ENCODE measurements around the gene ITGAL.
"Not testable (repeated sequence)": the region's sequence is repeated elsewhere in the genome, so short reads cannot be mapped to it uniquely, and the experiment has no call there.

The ITGAL gene

GRCh38 chr16:30534368-30535105, 62.0 kb downstream of the ITGAL start, which contains the start of gene ZNF747:
TSS of gene ZNF747 (minus strand) at chr16:30534858. CDS start at chr16:30534679, 179 bp downstream.
- peak; percentile 93 for DNase-seq
- H3K9me3 Mint-ChIP-seq, result no peaks in the 10 kb centered on the region
- peaks cover 49% of the 10 kb centered on the region for H3K4me1 Mint-ChIP-seq
- H3K27ac Mint-ChIP-seq, result peak within 1 kb of the TSS; percentile 99
- ATAC-seq, result peak; percentile 71
- H3K27me3 Mint-ChIP-seq, result no peaks in the 10 kb centered on the region
- peaks cover 35% of the 10 kb centered on the region for H3K36me3 Mint-ChIP-seq (ENCODE audit: low read depth)
- peak within 1 kb of the TSS; percentile 96 for H3K4me3 Mint-ChIP-seq

GRCh38 chr16:30535106-30535776, 62.7 kb downstream of the ITGAL start:
- Mint-ChIP-seq H3K27ac (peak overlapping the region; percentile 99), H3K27me3 (no peaks in the 10 kb centered on the region), H3K4me3 (peak overlapping the region; percentile 96), H3K4me1 (peaks cover 45% of the 10 kb centered on the region), H3K9me3 (no peaks in the 10 kb centered on the region), H3K36me3 (ENCODE audit: low read depth) (peaks cover 35% of the 10 kb centered on the region)
- ATAC-seq (peak; percentile 9), DNase-seq (no peak)

GRCh38 chr16:30535777-30536190, 63.2 kb downstream of the ITGAL start:
- DNase-seq (peak; percentile 68), ATAC-seq (peak; percentile 74)
- Mint-ChIP-seq H3K27me3 (no peaks in the 10 kb centered on the region), H3K27ac (peak overlapping the region; percentile 99), H3K36me3 (ENCODE audit: low read depth) (peaks cover 32% of the 10 kb centered on the region), H3K9me3 (no peaks in the 10 kb centered on the region), H3K4me1 (peaks cover 39% of the 10 kb centered on the region), H3K4me3 (peak overlapping the region; percentile 96)

- not testable (repeated sequence) for ATAC-seq, H3K9me3 Mint-ChIP-seq, DNase-seq, H3K27me3 Mint-ChIP-seq
- peak overlapping the region; percentile 99 for H3K27ac Mint-ChIP-seq
- H3K4me3 Mint-ChIP-seq, result peak overlapping the region; percentile 96
- peaks cover 26% of the 10 kb centered on the region for H3K36me3 Mint-ChIP-seq (ENCODE audit: low read depth)
- H3K4me1 Mint-ChIP-seq, result peaks cover 34% of the 10 kb centered on the region
These were observed 64.0 kb downstream of the ITGAL start for GRCh38 chr16:30536391-30537024.

- H3K9me3 Mint-ChIP-seq, result no peaks in the 10 kb centered on the region
- peaks cover 23% of the 10 kb centered on the region for H3K36me3 Mint-ChIP-seq (ENCODE audit: low read depth)
- no peak for ATAC-seq
- no peak for DNase-seq
- no peak overlapping the region for H3K27ac Mint-ChIP-seq
- H3K4me3 Mint-ChIP-seq, result no peak overlapping the region
- peaks cover 26% of the 10 kb centered on the region for H3K4me1 Mint-ChIP-seq
- no peaks in the 10 kb centered on the region for H3K27me3 Mint-ChIP-seq
These were observed 66.7 kb downstream of the ITGAL start for GRCh38 chr16:30539000-30539964.

- H3K36me3 Mint-ChIP-seq (ENCODE audit: low read depth), result peaks cover 21% of the 10 kb centered on the region
- H3K9me3 Mint-ChIP-seq, ATAC-seq, DNase-seq, H3K27ac Mint-ChIP-seq, H3K4me3 Mint-ChIP-seq, H3K27me3 Mint-ChIP-seq: not testable (repeated sequence)
- peaks cover 23% of the 10 kb centered on the region for H3K4me1 Mint-ChIP-seq
These were observed 67.5 kb downstream of the ITGAL start for GRCh38 chr16:30539986-30540526.

GRCh38 chr16:30540916-30541464, 68.4 kb downstream of the ITGAL start:
- not testable (repeated sequence) for H3K9me3 Mint-ChIP-seq, H3K27ac Mint-ChIP-seq, H3K27me3 Mint-ChIP-seq, DNase-seq, H3K4me3 Mint-ChIP-seq, ATAC-seq
- Mint-ChIP-seq H3K4me1 (peaks cover 19% of the 10 kb centered on the region), H3K36me3 (ENCODE audit: low read depth) (peaks cover 17% of the 10 kb centered on the region)

DNA sequence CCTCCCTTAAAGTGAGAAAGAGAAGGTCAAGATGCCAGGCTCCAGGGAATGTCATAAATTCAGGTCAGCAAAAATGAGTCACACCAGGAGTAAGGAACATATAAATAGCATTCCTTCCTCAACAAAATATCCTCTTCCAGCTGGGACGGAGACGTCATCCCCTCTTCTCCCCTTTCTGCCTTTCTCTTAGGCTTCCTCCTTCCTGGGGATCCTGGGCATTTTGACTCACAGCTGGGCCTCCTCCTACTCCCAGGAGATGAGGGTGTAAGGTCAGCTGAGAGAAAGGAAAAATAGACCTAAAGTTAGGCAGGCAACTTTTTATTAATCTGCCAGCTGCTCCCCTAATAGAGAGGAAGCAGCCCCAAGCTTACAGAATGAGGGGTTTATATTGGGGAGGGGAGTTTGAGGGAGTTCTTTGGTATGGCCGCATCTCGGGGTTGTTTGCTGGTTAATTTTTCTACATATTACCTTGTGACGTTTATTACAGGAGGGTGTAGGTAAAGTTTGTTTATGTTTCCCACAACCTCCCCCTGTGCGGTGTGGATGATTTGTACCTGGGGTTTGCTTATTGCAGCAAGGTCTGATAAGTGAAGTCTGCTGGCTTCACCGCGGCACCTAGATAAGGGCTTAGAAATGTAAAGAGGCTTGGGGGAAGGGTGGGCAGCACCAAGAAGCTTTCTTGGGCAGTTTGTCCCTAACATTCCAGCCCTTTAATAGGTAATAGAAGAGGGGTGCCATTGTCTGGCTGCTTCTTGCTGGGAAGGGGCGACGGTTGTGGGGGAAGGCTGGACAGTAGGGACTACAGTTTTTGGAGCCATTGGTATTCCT, 69.2 kb downstream of the ITGAL start:
- Mint-ChIP-seq H3K36me3 (ENCODE audit: low read depth) (peaks cover 10% of the 10 kb centered on the region), H3K9me3 (no peaks in the 10 kb centered on the region), H3K27me3 (no peaks in the 10 kb centered on the region), H3K4me3 (no peak overlapping the region), H3K27ac (no peak overlapping the region), H3K4me1 (peaks cover 11% of the 10 kb centered on the region)
- DNase-seq (no peak), ATAC-seq (no peak)

GRCh38 chr16:30543067-30543466, 70.5 kb downstream of the ITGAL start:
- Mint-ChIP-seq H3K27me3 (no peaks in the 10 kb centered on the region), H3K4me1 (peaks cover under 1% of the 10 kb centered on the region), H3K36me3 (ENCODE audit: low read depth) (no peaks in the 10 kb centered on the region)

DNA sequence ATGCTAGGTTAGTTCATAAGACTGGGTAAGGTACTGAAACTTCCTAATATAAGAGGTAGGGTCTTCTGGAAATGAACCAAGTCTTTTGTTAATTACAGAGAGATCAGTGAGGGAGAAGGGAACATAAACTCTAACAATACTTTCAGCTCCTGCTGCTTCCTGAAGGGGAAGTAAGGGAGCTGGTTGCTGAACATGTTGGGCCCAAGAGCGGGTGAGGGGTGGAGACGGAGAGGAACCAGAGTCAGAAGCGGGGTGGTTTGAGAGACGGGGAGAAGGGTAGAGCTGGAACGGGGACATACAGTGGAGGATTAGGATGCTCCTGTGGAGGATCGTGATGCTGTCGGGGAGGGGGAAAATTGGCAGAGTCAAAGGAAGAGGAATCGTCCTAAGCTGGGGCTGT, 73.6 kb downstream of the ITGAL start:
- DNase-seq, result no peak
- Mint-ChIP-seq H3K4me1 (peaks cover 10% of the 10 kb centered on the region), H3K27me3 (no peaks in the 10 kb centered on the region), H3K4me3 (no peak overlapping the region), H3K27ac (no peak overlapping the region), H3K9me3 (no peaks in the 10 kb centered on the region), H3K36me3 (ENCODE audit: low read depth) (no peaks in the 10 kb centered on the region)
- ATAC-seq, result no peak

More at GRCh38 chr16:30543067-30543466, 70.5 kb downstream of the ITGAL start:
- H3K4me3 Mint-ChIP-seq, result no peak overlapping the region
- DNase-seq (no peak), ATAC-seq (no peak)
- no peaks in the 10 kb centered on the region for H3K9me3 Mint-ChIP-seq
- no peak overlapping the region for H3K27ac Mint-ChIP-seq

- H3K27me3 Mint-ChIP-seq, result no peaks in the 10 kb centered on the region
- H3K27ac Mint-ChIP-seq, result no peak overlapping the region
- H3K4me3 Mint-ChIP-seq, result no peak overlapping the region
- DNase-seq, result no peak
- peaks cover 8% of the 10 kb centered on the region for H3K36me3 Mint-ChIP-seq (ENCODE audit: low read depth)
- ATAC-seq, result no peak
- no peaks in the 10 kb centered on the region for H3K9me3 Mint-ChIP-seq
- H3K4me1 Mint-ChIP-seq, result peaks cover 35% of the 10 kb centered on the region
These were observed 76.1 kb downstream of the ITGAL start for GRCh38 chr16:30548416-30549253.

- Mint-ChIP-seq H3K27me3 (no peaks in the 10 kb centered on the region), H3K27ac (peak overlapping the region; percentile 89), H3K9me3 (no peaks in the 10 kb centered on the region), H3K36me3 (ENCODE audit: low read depth) (peaks cover 26% of the 10 kb centered on the region), H3K4me1 (peaks cover 50% of the 10 kb centered on the region), H3K4me3 (peak overlapping the region; percentile 57)
- peak; percentile 90 for ATAC-seq
- DNase-seq, result peak; percentile 54
These were observed 79.2 kb downstream of the ITGAL start for GRCh38 chr16:30551781-30552180.
